ENCODE results near the gene FAM193A.

- TF ChIP-seq JUNB (IDR thresholded peaks at IDR 0.05; ENCODE audit: unreplicated experiment) (no peak), CTCF (conservative IDR thresholded peaks at IDR 0.05; ENCODE audit: low read depth in 2 of 2) (peak in 1 of 2 experiments; percentile 30; a peak in 2 of 4 replicates), POLR2AphosphoS5 (IDR thresholded peaks at IDR 0.05; ENCODE audit: low read depth) (no peak), EZH2phosphoT487 (IDR thresholded peaks at IDR 0.05; ENCODE audit: unreplicated experiment) (no peak), REST (IDR thresholded peaks at IDR 0.05; ENCODE audit: unreplicated experiment) (no peak), CREB1 (CRISPR knock-in tag; IDR thresholded peaks at IDR 0.05; ENCODE audit: low read depth) (no peak), EZH2 (IDR thresholded peaks at IDR 0.05; ENCODE audit: low read depth, unreplicated experiment) (no peak), STAT1 (IDR thresholded peaks at IDR 0.05; ENCODE audit: unreplicated experiment) (no peak), ZNF462 (CRISPR knock-in tag; IDR thresholded peaks at IDR 0.05) (no peak), ZNF114 (CRISPR knock-in tag; IDR thresholded peaks at IDR 0.05) (no peak), ETS1 (IDR thresholded peaks at IDR 0.05) (no peak), ZNF331 (CRISPR knock-in tag; IDR thresholded peaks at IDR 0.05; ENCODE audit: low read depth) (no peak)
Measured at GRCh38 chr4:2742081-2742822, 205.8 kb downstream of the FAM193A start.
